ENCODE data around the gene LSM2.

LSM2 gene

GRCh38 chr6:31775633-31776484, 30.9 kb downstream of the LSM2 start:
- no peak for DNase-seq

GRCh38 chr6:31775184-31775583, 31.6 kb downstream of the LSM2 start:
- no peak for DNase-seq

GRCh38 chr6:31771992-31772358, 34.8 kb downstream of the LSM2 start:
- DNase-seq: no peak

- no peak for DNase-seq
Observed at GRCh38 chr6:31770860-31771259, 35.9 kb downstream of the LSM2 start.

GRCh38 chr6:31769684-31770371, 36.9 kb downstream of the LSM2 start:
- DNase-seq: no peak

- DNase-seq: no peak
Observed at GRCh38 chr6:31768363-31769257, 38.2 kb downstream of the LSM2 start.

- DNase-seq: no peak
Observed at GRCh38 chr6:31767096-31767645, 39.6 kb downstream of the LSM2 start.

GRCh38 chr6:31765910-31766794, 40.6 kb downstream of the LSM2 start:
- no peak for DNase-seq

- no peak for DNase-seq
Observed at GRCh38 chr6:31765559-31765909, 41.2 kb downstream of the LSM2 start.

GRCh38 chr6:31764198-31764597, 42.6 kb downstream of the LSM2 start:
- DNase-seq: no peak

- no peak for DNase-seq
Observed at GRCh38 chr6:31763619-31763940, 43.2 kb downstream of the LSM2 start.

- no peak for DNase-seq
Observed at GRCh38 chr6:31762878-31763618, 43.7 kb downstream of the LSM2 start.

- no peak for DNase-seq
Observed at GRCh38 chr6:31762356-31762755, 44.4 kb downstream of the LSM2 start, which contains the start of gene SAPCD1. Gene SAPCD1, plus strand, starts transcription at chr6:31762656. Its CDS starts 399 bp downstream, at chr6:31763055.

- no peak for DNase-seq
Observed at GRCh38 chr6:31761343-31761742, 45.4 kb downstream of the LSM2 start.

GRCh38 chr6:31760790-31761189, 46.0 kb downstream of the LSM2 start:
- DNase-seq: no peak

GRCh38 chr6:31758281-31758680, 48.5 kb downstream of the LSM2 start:
- no peak for DNase-seq

GRCh38 chr6:31752739-31753319, 53.9 kb downstream of the LSM2 start:
- no peak for DNase-seq

- DNase-seq: no peak
Observed at GRCh38 chr6:31750411-31751022, 56.2 kb downstream of the LSM2 start.

- no peak for DNase-seq
Observed at GRCh38 chr6:31749301-31750036, 57.3 kb downstream of the LSM2 start.

Data from NCI-H2227 treated with DMSO at 0.1 percent for 48 hours (cell line).